ENCODE data around the gene MRPS25.

GRCh38 chr3:15065550-15066007, 464 bp upstream of the MRPS25 start:
- TF ChIP-seq CTCF (optimal IDR thresholded peaks at IDR 0.05 in 1 of 3, IDR thresholded peaks at IDR 0.05 in 1 of 3, conservative IDR thresholded peaks at IDR 0.05 in 1 of 3; ENCODE audit: extremely low read depth in 1 of 3, insufficient read depth in 2 of 3, low read length in 3 of 3) (no peak), EZH2 (IDR thresholded peaks at IDR 0.05; ENCODE audit: low read length) (no peak)

All from keratinocyte (primary cell).